HG03039 (cell line): ENCODE measurements around the gene ATAD3B.
A peak's percentile ranks its signal among the peaks of the same experiment; 100 is the strongest.
"Not testable (repeated sequence)": the region's sequence is repeated elsewhere in the genome, so short reads cannot be mapped to it uniquely, and the experiment has no call there.

Source experiments
- ATAC-seq: cut with Tn5 transposase; IDR thresholded peaks from one replicate; pipeline ENCODE4 v1.9.1; 2021; ENCODE audit warnings: mild to moderate bottlenecking, moderate library complexity; ENCODE audit not compliant: unreplicated experiment

Gene ATAD3B

GRCh38 chr1:1471389-1472052 is at the start of gene ATAD3B:
TSS of gene ATAD3B (plus strand) at chr1:1471765. CDS start at chr1:1471885, 120 bp downstream.
- peak; percentile 72 for ATAC-seq

GRCh38 chr1:1421907-1422464 is 49.6 kb upstream of the ATAD3B start:
- ATAC-seq: no peak

GRCh38 chr1:1422465-1423244 is 48.9 kb upstream of the ATAD3B start:
- ATAC-seq: no peak

GRCh38 chr1:1423245-1423597 is 48.3 kb upstream of the ATAD3B start:
- no peak for ATAC-seq

- ATAC-seq: no peak
Measured at GRCh38 chr1:1424707-1425106, 46.9 kb upstream of the ATAD3B start.

GRCh38 chr1:1425426-1425752 is 46.2 kb upstream of the ATAD3B start:
- no peak for ATAC-seq

- ATAC-seq: no peak
Measured at GRCh38 chr1:1425753-1426495, 45.6 kb upstream of the ATAD3B start.

GRCh38 chr1:1426496-1427105 is 45.0 kb upstream of the ATAD3B start:
- ATAC-seq: no peak

GRCh38 chr1:1427106-1427819 is 44.3 kb upstream of the ATAD3B start:
- no peak for ATAC-seq

GRCh38 chr1:1427820-1428148 is 43.8 kb upstream of the ATAD3B start:
- ATAC-seq: no peak

- ATAC-seq: no peak
Measured at GRCh38 chr1:1428174-1428573, 43.4 kb upstream of the ATAD3B start.

- not testable (repeated sequence) for ATAC-seq
Measured at GRCh38 chr1:1428967-1429366, 42.6 kb upstream of the ATAD3B start.

- no peak for ATAC-seq
Measured at GRCh38 chr1:1429671-1430073, 41.9 kb upstream of the ATAD3B start.

GRCh38 chr1:1430114-1430982 is 41.2 kb upstream of the ATAD3B start:
- no peak for ATAC-seq

- ATAC-seq: no peak
Measured at GRCh38 chr1:1430992-1431844, 40.3 kb upstream of the ATAD3B start.

- no peak for ATAC-seq
Measured at GRCh38 chr1:1431845-1432273, 39.7 kb upstream of the ATAD3B start.

GRCh38 chr1:1432274-1432950 is 39.2 kb upstream of the ATAD3B start:
- ATAC-seq: no peak
